CD4-positive, alpha-beta T cell (primary cell): ENCODE measurements around the gene MTSS2. TPM values are rescaled to one million over a fixed set of nuclear protein-coding genes. Genes with fewer than 3 reads are reported as not detected.

Experiments used
- ATAC-seq: fragments of 200-7000 bp; cut with Tn5 transposase; one replicate; pipeline ENCODE4 v1.10.0; 2022; ENCODE audit warnings: mild to moderate bottlenecking; ENCODE audit not compliant: poor library complexity
- CTCF ChIA-PET: fragments of 350-600 bp; sonication (Branson Sonifier 250); formaldehyde crosslinking; loops from one replicate; lab custom pipeline; 2021; ENCODE audit warnings: antibody characterized with exemption, inconsistent platforms; lab: Charles Lee
- POLR2A ChIA-PET: fragments of 350-600 bp; sonication (Branson Sonifier 250); formaldehyde crosslinking; loops from one replicate; lab custom pipeline; 2021; ENCODE audit warnings: antibody characterized with exemption, inconsistent platforms; lab: Charles Lee
- DNase-seq, 14 experiments: peaks; one replicate each; pipeline ENCODE4 v3.0.0-alpha.2; 2013 to 2020; ENCODE audit warnings: mixed read lengths in 2 of 14
- H3K27ac ChIP-seq, 2 donors: one replicate each; pipeline versions ENCODE4 v1.5.1 to v1.7.0; 2013; ENCODE audit warnings: low read length in 2 of 2, low read depth in 1 of 2, mild to moderate bottlenecking in 1 of 2
- H3K27me3 ChIP-seq, 2 experiments: 1 replicate in 1 of 2; 2 replicates in 1 of 2; pipeline versions ENCODE4 v1.6.1 to v1.7.0; 2013; ENCODE audit warnings: low read length in 2 of 2, control low read depth in 1 of 2, mild to moderate bottlenecking in 1 of 2, moderate library complexity in 1 of 2; ENCODE audit not compliant: insufficient read depth in 2 of 2, control insufficient read depth in 1 of 2
- H3K36me3 ChIP-seq: one replicate; pipeline ENCODE4 v1.6.1; 2013; ENCODE audit warnings: low read length, control low read depth; ENCODE audit not compliant: insufficient read depth
- H3K4me1 ChIP-seq: one replicate; pipeline ENCODE4 v1.6.1; 2013; ENCODE audit warnings: low read length, control low read depth; ENCODE audit not compliant: insufficient read depth
- H3K4me3 ChIP-seq: one replicate; pipeline ENCODE4 v1.5.1; 2013; ENCODE audit warnings: mild to moderate bottlenecking, low read length, moderate library complexity
- H3K9me3 ChIP-seq, 2 experiments: 1 replicate in 1 of 2; 2 replicates in 1 of 2; pipeline versions ENCODE4 v1.6.1 to v1.7.0; 2013; ENCODE audit warnings: low read length in 2 of 2, mild to moderate bottlenecking in 2 of 2, control low read depth in 1 of 2, moderate library complexity in 1 of 2; ENCODE audit not compliant: control insufficient read depth in 1 of 2, insufficient read depth in 1 of 2
- H3K27ac Mint-ChIP-seq: one replicate; pipeline ENCODE4 v1.8.0; 2020; ENCODE audit warnings: mixed read lengths
- H3K27me3 Mint-ChIP-seq: one replicate; pipeline ENCODE4 v1.8.0; 2021; ENCODE audit warnings: mixed read lengths
- H3K36me3 Mint-ChIP-seq: one replicate; pipeline ENCODE4 v1.8.0; 2021; ENCODE audit warnings: low read depth, mixed read lengths
- H3K4me1 Mint-ChIP-seq: one replicate; pipeline ENCODE4 v1.8.0; 2021; ENCODE audit warnings: low read depth, mixed read lengths
- H3K4me3 Mint-ChIP-seq: one replicate; pipeline ENCODE4 v1.8.0; 2020; ENCODE audit warnings: mild to moderate bottlenecking, mixed read lengths
- H3K9me3 Mint-ChIP-seq: one replicate; pipeline ENCODE4 v1.8.0; 2020; ENCODE audit warnings: mixed read lengths
- CTCF ChIP-seq: fragments of 200-600 bp; IDR thresholded peaks from one replicate; pipeline ENCODE4 v1.8.0; 2022; ENCODE audit warnings: antibody characterized with exemption, mild to moderate bottlenecking
- intact Hi-C, 2 experiments: fragments of 100-400 bp; cut with DNase I in 1 of 2; cut with micrococcal nuclease in 1 of 2; formaldehyde crosslinking; loops; one replicate each; pipeline versions ENCODE4 v1.15.1 to v1.9.0; 2023 to 2025; cut with DNase I, micrococcal nuclease
- total RNA-seq, 174 experiments: library from RNA in 2 of 174; stranded (reverse) in 2 of 174; gene quantifications; one replicate each; pipeline ENCODE4 v1.2.3 and lab custom pipeline; 2021 to 2026

The MTSS2 gene
- total RNA-seq, 2 experiments from 2014 or later, result 15.4 to 16.4 TPM

- no peak for DNase-seq
Measured at GRCh38 chr16:70714581-70715054, 28.8 kb upstream of the MTSS2 start.

GRCh38 chr16:70713824-70714223 lies 28.0 kb upstream of the MTSS2 start:
- ChIA-PET POLR2A (no interaction called here), CTCF (no interaction called here)
- Mint-ChIP-seq H3K4me3 (no peak overlapping the region), H3K27me3 (no peaks in the 10 kb centered on the region), H3K27ac (no peak overlapping the region), H3K9me3 (no peaks in the 10 kb centered on the region), H3K36me3 (peaks cover 7% of the 10 kb centered on the region), H3K4me1 (peaks cover 4% of the 10 kb centered on the region)
- DNase-seq (no peak), ATAC-seq (no peak)
- Histone ChIP-seq H3K4me3 (no peak overlapping the region), H3K27me3 (no peaks in the 10 kb centered on the region), H3K4me1 (no peaks in the 10 kb centered on the region), H3K9me3 (no peaks in the 10 kb centered on the region), H3K27ac (no peak overlapping the region), H3K36me3 (peaks cover 19% of the 10 kb centered on the region)
- intact Hi-C loops, result no loop called here
- no peak for TF ChIP-seq CTCF

More at GRCh38 chr16:70714581-70715054, 28.8 kb upstream of the MTSS2 start:
- Mint-ChIP-seq H3K4me3 (no peak overlapping the region), H3K27me3 (no peaks in the 10 kb centered on the region), H3K27ac (no peak overlapping the region), H3K4me1 (peaks cover 4% of the 10 kb centered on the region), H3K36me3 (peaks cover 14% of the 10 kb centered on the region), H3K9me3 (no peaks in the 10 kb centered on the region)
- Histone ChIP-seq H3K27ac (no peak overlapping the region), H3K9me3 (no peaks in the 10 kb centered on the region), H3K4me3 (no peak overlapping the region), H3K36me3 (peaks cover 22% of the 10 kb centered on the region), H3K4me1 (no peaks in the 10 kb centered on the region), H3K27me3 (no peaks in the 10 kb centered on the region)
- ATAC-seq, result no peak
- POLR2A ChIA-PET, result no interaction called here
- intact Hi-C loops, result no loop called here
- CTCF ChIA-PET, result no interaction called here
- no peak for TF ChIP-seq CTCF

- TF ChIP-seq CTCF, result no peak
- Histone ChIP-seq H3K36me3 (peaks cover 16% of the 10 kb centered on the region), H3K4me1 (no peaks in the 10 kb centered on the region), H3K4me3 (no peak overlapping the region), H3K27ac (no peak overlapping the region), H3K9me3 (no peaks in the 10 kb centered on the region), H3K27me3 (no peaks in the 10 kb centered on the region)
- ATAC-seq, result no peak
- Mint-ChIP-seq H3K9me3 (no peaks in the 10 kb centered on the region), H3K4me3 (no peak overlapping the region), H3K36me3 (peaks cover 11% of the 10 kb centered on the region), H3K27ac (no peak overlapping the region), H3K27me3 (no peaks in the 10 kb centered on the region), H3K4me1 (peaks cover 4% of the 10 kb centered on the region)
- ChIA-PET CTCF (no interaction called here), POLR2A (no interaction called here)
- intact Hi-C loops, result no loop called here
- no peak for DNase-seq
Measured at GRCh38 chr16:70713342-70713741, 27.5 kb upstream of the MTSS2 start.
